Esophagus muscularis mucosa (tissue), 4 donors: Measurements from ENCODE around the gene AUTS2. TPM values are rescaled to one million over a fixed set of nuclear protein-coding genes. Genes with fewer than 3 reads are reported as not detected.

ENCODE experiments used
- DNase-seq: peaks from one replicate; pipeline ENCODE4 v3.0.0-alpha.2; 2017; ENCODE audit errors: extremely low spot score
- H3K27ac ChIP-seq, 4 donors: fragments of 200-600 bp; sonication (generic); replicated peaks in 1 of 4; 1 replicate in 3 of 4; 2 replicates in 1 of 4; pipeline ENCODE4 v1.5.1; 2016 to 2019; ENCODE audit warnings: mild to moderate bottlenecking in 1 of 4
- H3K27me3 ChIP-seq, 4 donors: fragments of 200-600 bp; sonication (generic); one replicate each; pipeline versions ENCODE4 v1.5.1 to v1.6.0; 2016 to 2019
- H3K36me3 ChIP-seq, 4 donors: fragments of 200-600 bp; sonication (generic); one replicate each; pipeline ENCODE4 v1.5.1; 2016 to 2019
- H3K4me1 ChIP-seq, 4 donors: fragments of 200-600 bp; sonication (generic); one replicate each; pipeline ENCODE4 v1.5.1; 2016 to 2019
- H3K4me3 ChIP-seq, 4 donors: fragments of 200-600 bp; sonication (generic); 1 replicate in 2 of 4; 2 replicates in 2 of 4; pipeline ENCODE4 v1.5.1; 2016 to 2019; ENCODE audit warnings: mild to moderate bottlenecking in 4 of 4, moderate library complexity in 1 of 4
- H3K9me3 ChIP-seq, 4 donors: fragments of 200-600 bp; sonication (generic); 1 replicate in 3 of 4; 2 replicates in 1 of 4; pipeline ENCODE4 v1.5.1; 2016 to 2019
- EP300 ChIP-seq: sonication (generic); formaldehyde crosslinking; IDR thresholded peaks from one replicate; pipeline ENCODE4 v1.6.1; 2017; ENCODE audit warnings: antibody characterized with exemption
- POLR2A ChIP-seq: fragments of 450-650 bp; IDR thresholded peaks from one replicate; pipeline ENCODE4 v1.6.1; 2017; ENCODE audit warnings: antibody characterized with exemption, moderate library complexity, mild to moderate bottlenecking, low read depth
- POLR2AphosphoS5 ChIP-seq, 2 donors: sonication (generic); formaldehyde crosslinking; IDR thresholded peaks; one replicate each; pipeline ENCODE4 v1.6.1; 2017; ENCODE audit warnings: antibody characterized with exemption in 2 of 2
- WGBS: methylation state at CpG from one replicate; pipeline ENCODE4 v1.1.5; 2018; 5-methylcytosine and 5-hydroxymethylcytosine counted together
- intact Hi-C: fragments of 100-400 bp; cut with DNase I; formaldehyde crosslinking; loops from one replicate; pipeline ENCODE4 v1.15.1; 2023
- total RNA-seq, 4 donors: library from RNA; depleted of rRNA; stranded (reverse); fragments of >200 nt; gene quantifications; one replicate each; pipeline versions ENCODE4 v1.1.0 to v1.2.1, GENCODE V29; 2016
- TF ChIP-seq, protein P1 (sequence below), 3 experiments: fragments of 200-600 bp in 2 of 3; fragments of 450-650 bp in 1 of 3; sonication (generic) in 2 of 3; IDR thresholded peaks; one replicate each; pipeline ENCODE4 v1.5.1; 2017 to 2019; ENCODE audit warnings: antibody characterized with exemption in 3 of 3, mild to moderate bottlenecking in 2 of 3, moderate library complexity in 1 of 3

The AUTS2 gene
- total RNA-seq, 4 donors from 2014 or later = 18.5 to 44.9 (median 34.2) TPM

DNA sequence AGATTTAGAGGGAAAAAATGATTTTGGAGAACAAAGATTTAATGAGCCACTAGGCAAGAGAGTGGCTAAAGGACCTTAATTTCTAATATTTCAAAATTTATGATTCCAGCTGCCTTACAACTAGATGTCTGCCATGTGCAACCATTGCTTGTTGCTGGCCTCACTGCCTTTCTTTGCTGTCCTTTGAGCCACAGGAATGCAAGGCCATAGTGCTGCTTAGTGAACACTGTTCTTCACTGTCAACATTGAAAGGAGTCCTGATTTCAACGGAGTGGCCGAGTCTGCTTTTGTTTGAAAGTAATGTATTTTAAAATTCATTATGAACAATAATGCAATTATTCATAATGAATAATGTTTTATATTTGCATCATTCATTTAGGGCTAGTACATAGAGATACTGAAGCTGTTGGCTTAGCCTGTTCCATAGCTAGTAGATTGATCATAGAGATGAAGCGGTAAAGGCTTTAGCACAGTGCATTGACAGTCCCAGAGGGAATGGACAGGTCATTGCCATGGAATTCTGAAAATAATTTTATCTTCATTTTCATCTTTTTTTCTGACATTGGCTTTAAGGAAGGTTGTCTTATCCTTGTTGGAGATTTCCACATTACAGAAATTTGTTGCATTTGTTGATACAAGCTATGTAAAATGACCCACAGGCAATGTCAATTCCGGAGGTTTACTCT, 544.1 kb downstream of the AUTS2 start:
- 82% methylated on average over 4 of the region's 4 CpGs for WGBS
- no peaks in the 10 kb centered on the region for H3K36me3 ChIP-seq
- peaks cover 0 to 33% (median 19%) of the 10 kb centered on the region in 4 donors for H3K4me1 ChIP-seq
- no peaks in the 10 kb centered on the region for H3K9me3 ChIP-seq
- TF ChIP-seq EP300 = no peak
- TF ChIP-seq POLR2AphosphoS5 (IDR thresholded peaks at IDR 0.05) = no peak
- TF ChIP-seq, protein P1, sequence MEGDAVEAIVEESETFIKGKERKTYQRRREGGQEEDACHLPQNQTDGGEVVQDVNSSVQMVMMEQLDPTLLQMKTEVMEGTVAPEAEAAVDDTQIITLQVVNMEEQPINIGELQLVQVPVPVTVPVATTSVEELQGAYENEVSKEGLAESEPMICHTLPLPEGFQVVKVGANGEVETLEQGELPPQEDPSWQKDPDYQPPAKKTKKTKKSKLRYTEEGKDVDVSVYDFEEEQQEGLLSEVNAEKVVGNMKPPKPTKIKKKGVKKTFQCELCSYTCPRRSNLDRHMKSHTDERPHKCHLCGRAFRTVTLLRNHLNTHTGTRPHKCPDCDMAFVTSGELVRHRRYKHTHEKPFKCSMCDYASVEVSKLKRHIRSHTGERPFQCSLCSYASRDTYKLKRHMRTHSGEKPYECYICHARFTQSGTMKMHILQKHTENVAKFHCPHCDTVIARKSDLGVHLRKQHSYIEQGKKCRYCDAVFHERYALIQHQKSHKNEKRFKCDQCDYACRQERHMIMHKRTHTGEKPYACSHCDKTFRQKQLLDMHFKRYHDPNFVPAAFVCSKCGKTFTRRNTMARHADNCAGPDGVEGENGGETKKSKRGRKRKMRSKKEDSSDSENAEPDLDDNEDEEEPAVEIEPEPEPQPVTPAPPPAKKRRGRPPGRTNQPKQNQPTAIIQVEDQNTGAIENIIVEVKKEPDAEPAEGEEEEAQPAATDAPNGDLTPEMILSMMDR (IDR thresholded peaks at IDR 0.05) = no peak
- no peak for TF ChIP-seq POLR2A
- no peak overlapping the region for H3K27ac ChIP-seq
- H3K4me3 ChIP-seq = no peak overlapping the region
- intact Hi-C loops = no loop called here
- no peaks in the 10 kb centered on the region for H3K27me3 ChIP-seq
- no peak for DNase-seq

DNA sequence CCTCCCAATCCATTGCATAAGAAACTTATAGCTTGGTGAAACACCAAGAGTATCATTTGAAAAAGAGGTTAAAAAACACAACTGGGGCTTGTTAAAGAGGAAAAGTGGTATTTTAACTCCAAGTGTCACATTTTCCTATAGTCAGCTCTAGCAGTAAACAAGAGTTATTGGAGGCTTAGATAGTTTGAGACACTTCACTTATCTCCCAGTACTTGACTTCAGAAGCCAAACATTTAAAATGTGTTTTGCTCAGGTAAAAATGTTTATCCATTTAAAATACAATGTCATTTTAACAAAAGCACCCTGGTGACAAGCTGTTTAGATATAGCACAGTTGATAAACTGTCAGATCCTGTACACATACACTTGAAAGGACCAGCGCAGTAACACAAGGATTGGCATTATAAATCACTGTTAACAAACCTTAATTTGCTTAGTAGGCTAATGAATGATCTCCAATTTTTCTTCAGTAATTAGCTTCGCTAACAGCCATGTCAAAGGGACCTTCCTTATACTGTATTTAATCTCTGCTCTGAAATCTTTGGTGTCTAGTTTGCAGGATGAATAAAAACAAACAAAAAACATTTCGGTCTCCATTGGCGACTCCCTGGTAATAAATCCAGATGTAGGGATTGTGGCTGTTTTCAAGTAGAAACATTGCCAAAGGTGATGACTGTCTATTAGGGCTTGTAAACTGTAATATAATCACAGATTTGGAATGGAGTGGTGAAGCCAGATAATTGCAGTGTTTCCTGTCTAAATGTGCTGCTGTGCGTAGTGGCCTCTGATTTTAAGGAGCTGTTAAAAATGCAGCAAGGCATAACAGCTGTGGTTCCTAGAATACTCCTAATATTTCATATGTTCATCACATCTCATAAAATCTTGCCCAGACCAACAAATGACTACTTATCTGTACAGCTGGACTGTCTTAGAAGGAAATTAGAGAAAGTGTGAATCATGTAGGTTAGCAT, 545.1 kb downstream of the AUTS2 start:
- TF ChIP-seq POLR2A (no peak), POLR2AphosphoS5 (IDR thresholded peaks at IDR 0.05) (no peak), EP300 (no peak)
- TF ChIP-seq, protein P1 (IDR thresholded peaks at IDR 0.05) = no peak
- WGBS = 48% methylated on average over 5 of the region's 5 CpGs
- no peaks in the 10 kb centered on the region for H3K36me3 ChIP-seq
- intact Hi-C loops = no loop called here
- H3K4me1 ChIP-seq = peaks cover 0 to 33% (median 20%) of the 10 kb centered on the region in 4 donors
- H3K27ac ChIP-seq = no peak overlapping the region
- H3K4me3 ChIP-seq = no peak overlapping the region
- DNase-seq = no peak
- no peaks in the 10 kb centered on the region for H3K27me3 ChIP-seq
- no peaks in the 10 kb centered on the region for H3K9me3 ChIP-seq

DNA sequence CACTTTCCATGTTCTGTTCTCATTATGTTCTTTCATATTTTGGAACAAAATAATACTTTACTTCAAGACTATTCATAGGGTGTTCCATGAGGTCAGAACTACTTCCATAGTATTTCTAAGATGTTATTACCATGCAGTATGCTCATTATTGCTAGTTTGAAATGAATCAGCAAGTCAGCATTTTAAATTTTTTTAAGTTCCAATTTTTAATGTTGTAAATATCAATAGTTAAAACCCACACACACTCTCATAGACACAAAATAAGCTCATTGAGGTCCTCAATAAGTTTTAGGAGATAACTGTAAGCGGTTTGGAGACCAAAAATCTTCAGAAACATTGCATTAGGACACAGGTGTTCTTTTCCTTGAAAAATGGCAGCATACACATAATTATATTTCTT, 550.7 kb downstream of the AUTS2 start:
- TF ChIP-seq, protein P1 (IDR thresholded peaks at IDR 0.05) = no peak
- TF ChIP-seq EP300 = no peak
- TF ChIP-seq POLR2AphosphoS5 (IDR thresholded peaks at IDR 0.05) = no peak
- no peak for TF ChIP-seq POLR2A
- Histone ChIP-seq H3K9me3 (peaks cover 0 to 7% (median 2%) of the 10 kb centered on the region in 4 donors), H3K27me3 (no peaks in the 10 kb centered on the region), H3K27ac (no peak overlapping the region), H3K4me3 (no peak overlapping the region), H3K36me3 (no peaks in the 10 kb centered on the region), H3K4me1 (peaks cover 0 to 13% (median 3%) of the 10 kb centered on the region in 4 donors)
- DNase-seq = no peak
- intact Hi-C loops = no loop called here
- 100% methylated on average over 1 of the region's 1 CpG for WGBS

DNA sequence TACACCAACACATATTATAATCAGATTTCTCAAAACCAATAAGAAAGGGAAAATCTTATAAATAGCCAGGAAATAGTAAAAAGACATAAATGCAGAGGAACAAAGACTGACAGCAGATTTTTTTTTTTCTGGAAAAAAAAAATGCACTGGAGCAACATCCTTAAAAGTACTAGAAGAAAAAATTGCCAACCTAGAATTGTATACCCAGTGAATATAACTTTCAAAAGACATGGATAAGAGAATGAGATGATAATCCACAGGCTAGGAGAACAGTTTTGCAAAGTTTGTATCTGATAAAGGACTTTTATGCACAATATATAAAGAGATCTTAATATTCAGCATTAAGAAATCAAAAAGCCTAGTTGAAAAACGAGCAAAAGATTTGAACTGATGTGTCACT, 554.0 kb downstream of the AUTS2 start:
- Histone ChIP-seq H3K36me3 (no peaks in the 10 kb centered on the region), H3K9me3 (peaks cover 0 to 7% (median 2%) of the 10 kb centered on the region in 4 donors), H3K27ac (no peak overlapping the region), H3K27me3 (no peaks in the 10 kb centered on the region), H3K4me1 (peaks cover 0 to 3% (median 0%) of the 10 kb centered on the region in 4 donors), H3K4me3 (no peak overlapping the region)
- TF ChIP-seq POLR2AphosphoS5 (IDR thresholded peaks at IDR 0.05) = no peak
- TF ChIP-seq POLR2A = no peak
- no peak for TF ChIP-seq EP300
- intact Hi-C loops = no loop called here
- 91% methylated on average over 1 of the region's 1 CpG for WGBS
- DNase-seq = no peak

DNA sequence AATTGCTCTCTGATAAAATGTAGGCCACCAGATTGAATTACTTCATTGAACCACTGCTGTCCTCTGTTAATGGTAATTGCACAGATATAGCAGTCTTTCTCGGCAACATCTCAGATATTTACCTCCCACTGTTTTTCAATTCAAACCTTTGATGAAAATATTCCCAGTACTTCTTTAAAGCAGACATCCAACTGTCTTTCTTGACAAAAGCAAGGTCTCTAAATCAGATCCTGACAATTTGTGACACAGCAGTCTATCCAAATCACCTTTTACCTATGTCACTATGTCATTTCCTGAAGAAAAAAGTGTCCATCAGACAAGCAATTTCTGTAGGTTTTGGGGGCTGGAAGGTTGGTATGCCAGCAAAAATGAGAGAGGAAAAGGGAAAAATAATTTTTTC, 555.7 kb downstream of the AUTS2 start:
- no peak for TF ChIP-seq EP300
- TF ChIP-seq POLR2AphosphoS5 (IDR thresholded peaks at IDR 0.05) = no peak
- TF ChIP-seq POLR2A = no peak
- H3K36me3 ChIP-seq = no peaks in the 10 kb centered on the region
- WGBS = 100% methylated on average over 1 of the region's 1 CpG
- no peaks in the 10 kb centered on the region for H3K27me3 ChIP-seq
- no peak overlapping the region for H3K4me3 ChIP-seq
- intact Hi-C loops = no loop called here
- peaks cover 0 to 7% (median 2%) of the 10 kb centered on the region in 4 donors for H3K9me3 ChIP-seq
- DNase-seq = no peak
- H3K4me1 ChIP-seq = no peaks in the 10 kb centered on the region
- no peak overlapping the region for H3K27ac ChIP-seq
